Measurements from ENCODE around the gene IGLL5. TPM values are rescaled to one million over a fixed set of nuclear protein-coding genes. Genes with fewer than 3 reads are reported as not detected.

Gene IGLL5
- total and polyA plus RNA-seq, 4 experiments from 2014 or later, result 0.26 to 3.6 TPM; not detected in 2

Small RNA genes within 50 kb of the gene (microRNA-seq; reads per million reads assigned to microRNA genes)
- not detected for gene MIR5571 (ENCODE audit: borderline microRNAs expressed, borderline number of aligned reads, borderline replicate concordance)

Other genes with a start within 250 kb of the IGLL5 start
- gene GGTLC2, start 243.2 kb upstream of the IGLL5 start, total RNA-seq, result not detected
- not detected for gene GGTLC2, start 243.2 kb upstream of the IGLL5 start, polyA plus RNA-seq
- under 1 TPM; 0.36 to 0.76 TPM for gene GNAZ, start 182.7 kb downstream of the IGLL5 start, total RNA-seq
- under 1 TPM in 1 of 2 donors, not detected in 1; 0.05 TPM for gene GNAZ, start 182.7 kb downstream of the IGLL5 start, polyA plus RNA-seq

Data from CD4-positive, alpha-beta memory T cell (primary cell).